ENCODE measurements around the gene EPS15. TPM values are rescaled to one million over a fixed set of nuclear protein-coding genes. Genes with fewer than 3 reads are reported as not detected.

Gene EPS15
- total and polyA plus RNA-seq, 2 experiments from 2014 or later: 31.0 to 76.5 TPM

DNA sequence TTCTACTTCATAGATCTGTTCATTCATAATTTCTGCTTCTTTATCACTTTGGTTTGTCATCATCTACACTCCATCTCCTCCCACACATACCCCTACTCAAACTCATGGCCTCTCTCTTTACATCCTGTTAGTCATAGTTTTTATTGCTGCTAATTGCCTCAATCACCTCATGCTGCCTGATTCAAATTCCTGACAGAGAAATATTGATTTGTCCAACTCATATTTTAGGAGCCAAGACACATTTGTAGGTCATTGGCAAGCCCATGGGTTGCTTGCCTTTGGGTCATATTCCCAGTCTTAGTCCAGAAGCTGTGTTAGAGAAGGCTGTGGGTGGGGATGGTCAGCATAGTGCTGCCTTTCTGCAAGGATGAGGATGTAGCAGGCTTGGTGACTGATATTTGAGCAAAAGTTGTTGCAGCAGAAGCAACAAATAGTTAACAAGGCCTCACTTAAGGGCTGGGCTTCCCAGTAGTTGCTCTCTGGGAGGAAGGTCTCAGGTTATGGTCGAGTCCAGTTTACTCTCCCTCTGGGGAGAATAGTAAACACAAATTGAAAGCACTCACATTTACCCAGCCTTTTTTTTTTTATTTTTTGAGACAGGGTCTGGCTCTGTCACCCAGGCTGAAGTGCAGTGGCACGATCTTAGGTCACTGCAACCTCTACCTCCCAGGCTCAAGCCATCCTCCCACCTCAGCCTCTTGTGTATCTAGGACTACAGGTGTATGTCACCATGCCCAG lies 22.4 kb upstream of the EPS15 start:
- H3K79me2 ChIP-seq (replicated peaks; ENCODE audit: insufficient read depth): no peaks in the 10 kb centered on the region
- H3K27me3 ChIP-seq (ENCODE audit: insufficient read depth): no peaks in the 10 kb centered on the region
- Mint-ChIP-seq H3K4me3 (no peak overlapping the region), H3K27me3 (ENCODE audit: insufficient read depth, low read depth, poor library complexity) (no peaks in the 10 kb centered on the region), H3K9me3 (no peaks in the 10 kb centered on the region; the same call in 2 of the 3 replicates), H3K4me1 (peaks cover 3% of the 10 kb centered on the region; the same call in 2 of the 3 replicates), H3K36me3 (ENCODE audit: low read depth) (no peaks in the 10 kb centered on the region), H3K27ac (no peak overlapping the region)
- no peaks in the 10 kb centered on the region for H4K20me1 ChIP-seq (replicated peaks; ENCODE audit: insufficient read depth)
- ATAC-seq (no peak), DNase-seq (ENCODE audit: low spot score) (no peak)
- no peaks in the 10 kb centered on the region for H3F3A ChIP-seq (replicated peaks; ENCODE audit: low read depth)
- H3K4me2 ChIP-seq: no peak overlapping the region
- no peak overlapping the region for H3K27ac ChIP-seq (ENCODE audit: low read depth)
- H3K9me2 ChIP-seq (ENCODE audit: insufficient read depth): no peaks in the 10 kb centered on the region
- H3K4me3 ChIP-seq: no peak overlapping the region
- H3K36me3 ChIP-seq (ENCODE audit: insufficient read depth): no peaks in the 10 kb centered on the region
- TF ChIP-seq, protein P1, sequence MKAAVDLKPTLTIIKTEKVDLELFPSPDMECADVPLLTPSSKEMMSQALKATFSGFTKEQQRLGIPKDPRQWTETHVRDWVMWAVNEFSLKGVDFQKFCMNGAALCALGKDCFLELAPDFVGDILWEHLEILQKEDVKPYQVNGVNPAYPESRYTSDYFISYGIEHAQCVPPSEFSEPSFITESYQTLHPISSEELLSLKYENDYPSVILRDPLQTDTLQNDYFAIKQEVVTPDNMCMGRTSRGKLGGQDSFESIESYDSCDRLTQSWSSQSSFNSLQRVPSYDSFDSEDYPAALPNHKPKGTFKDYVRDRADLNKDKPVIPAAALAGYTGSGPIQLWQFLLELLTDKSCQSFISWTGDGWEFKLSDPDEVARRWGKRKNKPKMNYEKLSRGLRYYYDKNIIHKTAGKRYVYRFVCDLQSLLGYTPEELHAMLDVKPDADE (IDR thresholded peaks at IDR 0.05): no peak
- no peak for TF ChIP-seq NANOG (IDR thresholded peaks at IDR 0.05; ENCODE audit: borderline replicate concordance)
- H3K4me1 ChIP-seq (ENCODE audit: insufficient read depth): no peaks in the 10 kb centered on the region
- no peak overlapping the region for H2AFZ ChIP-seq

DNA sequence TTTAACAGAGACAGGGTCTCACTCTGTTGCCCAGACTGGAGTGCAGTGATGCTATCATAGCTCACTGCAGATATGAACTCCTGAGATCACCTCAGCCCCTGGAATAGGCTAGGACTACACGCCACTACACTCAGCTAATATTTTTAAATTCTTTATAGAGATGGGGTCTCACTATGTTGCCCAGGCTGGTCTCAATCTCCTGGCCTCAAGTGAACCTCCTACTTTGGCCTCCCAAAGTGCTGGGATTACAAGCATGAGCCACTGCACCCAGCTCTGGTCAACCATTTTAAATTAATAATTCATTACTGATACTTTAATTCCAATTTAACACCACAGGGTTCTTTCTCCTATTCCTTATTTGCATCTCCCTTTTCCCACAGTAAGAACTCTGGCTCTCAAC lies 18.5 kb upstream of the EPS15 start:
- Histone ChIP-seq H3K4me1 (ENCODE audit: insufficient read depth) (no peaks in the 10 kb centered on the region), H3K9me2 (ENCODE audit: insufficient read depth) (no peaks in the 10 kb centered on the region), H3K4me3 (no peak overlapping the region), H2AFZ (no peak overlapping the region), H3K4me2 (no peak overlapping the region), H3F3A (replicated peaks; ENCODE audit: low read depth) (no peaks in the 10 kb centered on the region), H3K79me2 (replicated peaks; ENCODE audit: insufficient read depth) (no peaks in the 10 kb centered on the region), H3K27ac (ENCODE audit: low read depth) (no peak overlapping the region), H3K36me3 (ENCODE audit: insufficient read depth) (no peaks in the 10 kb centered on the region), H3K27me3 (ENCODE audit: insufficient read depth) (no peaks in the 10 kb centered on the region), H4K20me1 (replicated peaks; ENCODE audit: insufficient read depth) (no peaks in the 10 kb centered on the region)
- DNase-seq (ENCODE audit: low spot score): no peak
- no peak for ATAC-seq
- Mint-ChIP-seq H3K9me3 (no peaks in the 10 kb centered on the region; the same call in 2 of the 3 replicates), H3K36me3 (ENCODE audit: low read depth) (no peaks in the 10 kb centered on the region), H3K4me3 (no peak overlapping the region), H3K4me1 (peaks cover 3% of the 10 kb centered on the region; the same call in 2 of the 3 replicates), H3K27me3 (ENCODE audit: insufficient read depth, low read depth, poor library complexity) (no peaks in the 10 kb centered on the region), H3K27ac (no peak overlapping the region)
- TF ChIP-seq ZNF331 (CRISPR knock-in tag; IDR thresholded peaks at IDR 0.05; ENCODE audit: low read depth) (no peak), EZH2 (IDR thresholded peaks at IDR 0.05; ENCODE audit: low read depth, unreplicated experiment) (no peak)

DNA sequence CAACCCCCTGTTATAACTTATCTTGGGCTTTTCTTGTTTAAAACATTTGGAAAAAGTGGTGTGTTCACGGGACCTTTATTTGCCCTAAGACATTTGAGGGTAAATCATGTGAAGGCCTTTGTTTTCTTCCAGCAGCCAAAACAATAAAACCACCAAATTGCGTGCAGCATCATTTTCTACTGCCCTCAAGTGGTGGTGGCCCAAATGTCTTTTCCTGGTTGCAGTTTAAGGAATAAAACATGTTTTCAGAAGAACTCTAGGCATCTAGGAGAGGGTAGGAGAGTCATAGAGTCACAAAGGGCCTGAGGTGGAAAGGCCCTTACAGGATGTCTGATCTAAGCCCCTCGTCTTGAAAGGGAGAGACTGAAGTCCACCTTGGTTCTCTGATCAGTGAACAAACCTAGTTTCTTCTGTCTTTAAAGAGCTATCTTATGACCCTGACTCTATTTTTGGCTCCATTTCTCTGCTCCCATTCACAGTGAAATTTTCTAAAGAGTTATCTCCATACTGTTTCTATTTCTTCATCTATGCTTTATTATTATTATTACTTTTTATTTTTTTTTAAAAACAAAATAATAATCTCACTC lies 16.0 kb upstream of the EPS15 start:
- Histone ChIP-seq H3K4me1 (ENCODE audit: insufficient read depth) (no peaks in the 10 kb centered on the region), H3K9me2 (ENCODE audit: insufficient read depth) (no peaks in the 10 kb centered on the region), H3K4me2 (no peak overlapping the region), H2AFZ (peak overlapping the region; percentile 91; the same call in 1 of the 2 replicates), H3K79me2 (replicated peaks; ENCODE audit: insufficient read depth) (no peaks in the 10 kb centered on the region), H3F3A (replicated peaks; ENCODE audit: low read depth) (no peaks in the 10 kb centered on the region), H3K27me3 (ENCODE audit: insufficient read depth) (no peaks in the 10 kb centered on the region), H3K4me3 (no peak overlapping the region), H4K20me1 (replicated peaks; ENCODE audit: insufficient read depth) (no peaks in the 10 kb centered on the region), H3K27ac (ENCODE audit: low read depth) (no peak overlapping the region), H3K36me3 (ENCODE audit: insufficient read depth) (no peaks in the 10 kb centered on the region)
- TF ChIP-seq, protein P2, sequence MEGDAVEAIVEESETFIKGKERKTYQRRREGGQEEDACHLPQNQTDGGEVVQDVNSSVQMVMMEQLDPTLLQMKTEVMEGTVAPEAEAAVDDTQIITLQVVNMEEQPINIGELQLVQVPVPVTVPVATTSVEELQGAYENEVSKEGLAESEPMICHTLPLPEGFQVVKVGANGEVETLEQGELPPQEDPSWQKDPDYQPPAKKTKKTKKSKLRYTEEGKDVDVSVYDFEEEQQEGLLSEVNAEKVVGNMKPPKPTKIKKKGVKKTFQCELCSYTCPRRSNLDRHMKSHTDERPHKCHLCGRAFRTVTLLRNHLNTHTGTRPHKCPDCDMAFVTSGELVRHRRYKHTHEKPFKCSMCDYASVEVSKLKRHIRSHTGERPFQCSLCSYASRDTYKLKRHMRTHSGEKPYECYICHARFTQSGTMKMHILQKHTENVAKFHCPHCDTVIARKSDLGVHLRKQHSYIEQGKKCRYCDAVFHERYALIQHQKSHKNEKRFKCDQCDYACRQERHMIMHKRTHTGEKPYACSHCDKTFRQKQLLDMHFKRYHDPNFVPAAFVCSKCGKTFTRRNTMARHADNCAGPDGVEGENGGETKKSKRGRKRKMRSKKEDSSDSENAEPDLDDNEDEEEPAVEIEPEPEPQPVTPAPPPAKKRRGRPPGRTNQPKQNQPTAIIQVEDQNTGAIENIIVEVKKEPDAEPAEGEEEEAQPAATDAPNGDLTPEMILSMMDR (conservative IDR thresholded peaks at IDR 0.05; ENCODE audit: low read depth in 2 of 2): peak; percentile 85 to 88
- no peak for TF ChIP-seq EZH2 (IDR thresholded peaks at IDR 0.05; ENCODE audit: low read depth, unreplicated experiment)
- TF ChIP-seq, protein P1 (IDR thresholded peaks at IDR 0.05): no peak
- Mint-ChIP-seq H3K4me3 (no peak overlapping the region), H3K9me3 (no peaks in the 10 kb centered on the region; the same call in 2 of the 3 replicates), H3K4me1 (peaks cover 3% of the 10 kb centered on the region; the same call in 2 of the 3 replicates), H3K36me3 (ENCODE audit: low read depth) (no peaks in the 10 kb centered on the region), H3K27me3 (ENCODE audit: insufficient read depth, low read depth, poor library complexity) (no peaks in the 10 kb centered on the region), H3K27ac (no peak overlapping the region)
- DNase-seq (ENCODE audit: low spot score) (peak; percentile 76), ATAC-seq (peak; percentile 72)
